Measurements from ENCODE around the gene ESCO1. TPM values are rescaled to one million over a fixed set of nuclear protein-coding genes. Genes with fewer than 3 reads are reported as not detected.

ESCO1 gene
- total RNA-seq, 1 experiment from 2014 or later: 36.7 TPM

- H3K9me3 Mint-ChIP-seq: no peaks in the 10 kb centered on the region
- Histone ChIP-seq H3K27ac (ENCODE audit: insufficient read length, low read depth, low read length) (no peak overlapping the region), H3K56ac (ENCODE audit: insufficient read length, low read depth, low read length) (no peak overlapping the region), H3K14ac (ENCODE audit: insufficient read depth, low read length) (no peak overlapping the region), H4K5ac (ENCODE audit: insufficient read length, low read depth, low read length) (no peak overlapping the region), H4K20me1 (ENCODE audit: control insufficient read depth, insufficient read depth, insufficient read length) (no peaks in the 10 kb centered on the region), H3K4ac (ENCODE audit: low read depth, low read length) (no peak overlapping the region), H2AK5ac (ENCODE audit: insufficient read length, low read length) (no peak overlapping the region), H2BK120ac (ENCODE audit: low read depth, low read length, poor library complexity, severe bottlenecking) (no peak overlapping the region), H3K23me2 (ENCODE audit: insufficient read length, low read depth, low read length, poor library complexity, severe bottlenecking) (no peaks in the 10 kb centered on the region), H2BK20ac (ENCODE audit: low read depth, low read length, poor library complexity, severe bottlenecking) (no peak overlapping the region), H3K23ac (ENCODE audit: insufficient read length, low read depth, low read length) (no peak overlapping the region), H2BK12ac (ENCODE audit: insufficient read length, low read depth, low read length) (no peak overlapping the region), H4K91ac (ENCODE audit: insufficient read length, low read depth, low read length) (no peak overlapping the region), H3K18ac (ENCODE audit: insufficient read length, low read depth, low read length) (no peak overlapping the region), H2BK15ac (ENCODE audit: low read depth, low read length) (no peak overlapping the region), H3K79me2 (ENCODE audit: insufficient read depth, low read length) (no peaks in the 10 kb centered on the region), H2BK5ac (ENCODE audit: insufficient read length, low read length) (no peak overlapping the region), H3T11ph (ENCODE audit: low read length) (no peak overlapping the region), H4K8ac (replicated peaks; ENCODE audit: insufficient read length, low read depth, low read length) (no peak overlapping the region), H3K4me1 (ENCODE audit: insufficient read depth, low read length) (no peaks in the 10 kb centered on the region), H3K9me3 (ENCODE audit: control insufficient read depth, low read depth, low read length) (no peaks in the 10 kb centered on the region), H3K79me1 (ENCODE audit: insufficient read depth, low read depth, low read length, poor library complexity, severe bottlenecking) (peaks cover 5% of the 10 kb centered on the region), H3K9ac (ENCODE audit: extremely low read depth, insufficient read length, low read length) (no peak overlapping the region), H2AFZ (ENCODE audit: low read length) (no peak overlapping the region), H3K4me2 (ENCODE audit: insufficient read depth, insufficient read length, low read length) (no peak overlapping the region), H3K27me3 (ENCODE audit: insufficient read depth, low read length) (no peaks in the 10 kb centered on the region)
- DNase-seq: no peak
- H3K36me3 Mint-ChIP-seq (ENCODE audit: insufficient read depth in 1 of 3, low read depth in 3 of 3): peaks cover 12 to 57% (median 24%) of the 10 kb centered on the region in 3 experiments; a peak in 6 of 7 replicates
- H3K27ac Mint-ChIP-seq: no peak overlapping the region
- TF ChIP-seq CTCF (conservative IDR thresholded peaks at IDR 0.05): no peak
- H3K4me1 Mint-ChIP-seq: 0 out of 4 replicates have a peak, but pooled peaks cover 0 to 2% of the 10 kb centered on the region in 2 experiments
- no CpG with 5 or more reads among the region's 11 CpGs for WGBS (ENCODE audit: extremely low coverage, insufficient read length, low lambda C conversion rate)
- H3K4me3 Mint-ChIP-seq: no peak overlapping the region
- H3K27me3 Mint-ChIP-seq (ENCODE audit: low read depth): no peaks in the 10 kb centered on the region
Observed at GRCh38 chr18:21550510-21550970, 50.0 kb downstream of the ESCO1 start.

Measured in H9 (cell line).